ENCODE data around the gene BDNF. TPM values are rescaled to one million over a fixed set of nuclear protein-coding genes. Genes with fewer than 3 reads are reported as not detected.

The BDNF gene
- total and polyA plus RNA-seq, 4 donors, result 0.03 to 0.28 (median 0.07) TPM

DNA sequence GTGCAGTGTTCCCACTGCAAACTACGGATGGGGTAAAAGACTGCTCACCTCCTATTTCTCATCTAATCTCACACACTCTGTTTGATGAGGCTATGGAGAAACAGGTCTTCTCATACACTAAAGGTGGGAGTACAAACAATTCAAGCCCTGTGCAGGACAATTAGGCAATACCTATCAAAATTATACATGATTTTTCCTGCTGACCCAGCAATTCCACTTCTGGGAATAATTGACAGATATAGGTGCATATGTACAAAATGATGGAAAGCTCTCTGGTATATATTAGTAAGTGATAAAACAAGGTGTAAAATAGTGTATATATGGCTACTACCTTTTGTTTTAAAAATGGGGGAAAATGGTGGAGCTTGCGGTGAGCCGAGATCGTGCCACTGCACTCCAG, 23.1 kb downstream of the BDNF start:
- Histone ChIP-seq H3K9ac (ENCODE audit: low read depth in 1 of 2, low read length in 2 of 2) (no peak overlapping the region), H3K27me3 (ENCODE audit: control insufficient read depth in 4 of 4, insufficient read depth in 4 of 4, low read length in 3 of 4) (no peaks in the 10 kb centered on the region), H3K9me3 (ENCODE audit: control insufficient read depth in 4 of 4, low read length in 3 of 4) (no peaks in the 10 kb centered on the region), H3K4me1 (ENCODE audit: control insufficient read depth in 4 of 4, insufficient read depth in 4 of 4, low read length in 3 of 4) (no peaks in the 10 kb centered on the region), H3K27ac (ENCODE audit: low read depth in 1 of 2, low read length in 2 of 2) (no peak overlapping the region), H3K36me3 (ENCODE audit: control insufficient read depth in 4 of 4, insufficient read depth in 3 of 4, low read depth in 1 of 4, low read length in 3 of 4) (no peaks in the 10 kb centered on the region), H3K4me3 (ENCODE audit: low read depth in 1 of 3, low read length in 3 of 3) (no peak overlapping the region)
- TF ChIP-seq EGR1 (IDR thresholded peaks at IDR 0.05; ENCODE audit: low read depth in 2 of 2) (no peak), RAD21 (IDR thresholded peaks at IDR 0.05) (no peak), MAX (IDR thresholded peaks at IDR 0.05) (no peak), SP1 (IDR thresholded peaks at IDR 0.05) (no peak), FOXA1 (IDR thresholded peaks at IDR 0.05) (no peak), GABPA (IDR thresholded peaks at IDR 0.05 in 1 of 2, conservative IDR thresholded peaks at IDR 0.05 in 1 of 2) (no peak), RXRA (IDR thresholded peaks at IDR 0.05) (no peak), JUND (IDR thresholded peaks at IDR 0.05) (no peak), FOXA2 (IDR thresholded peaks at IDR 0.05) (no peak), ATF3 (IDR thresholded peaks at IDR 0.05) (no peak), HNF4G (IDR thresholded peaks at IDR 0.05) (no peak)
- TF ChIP-seq, protein P1, sequence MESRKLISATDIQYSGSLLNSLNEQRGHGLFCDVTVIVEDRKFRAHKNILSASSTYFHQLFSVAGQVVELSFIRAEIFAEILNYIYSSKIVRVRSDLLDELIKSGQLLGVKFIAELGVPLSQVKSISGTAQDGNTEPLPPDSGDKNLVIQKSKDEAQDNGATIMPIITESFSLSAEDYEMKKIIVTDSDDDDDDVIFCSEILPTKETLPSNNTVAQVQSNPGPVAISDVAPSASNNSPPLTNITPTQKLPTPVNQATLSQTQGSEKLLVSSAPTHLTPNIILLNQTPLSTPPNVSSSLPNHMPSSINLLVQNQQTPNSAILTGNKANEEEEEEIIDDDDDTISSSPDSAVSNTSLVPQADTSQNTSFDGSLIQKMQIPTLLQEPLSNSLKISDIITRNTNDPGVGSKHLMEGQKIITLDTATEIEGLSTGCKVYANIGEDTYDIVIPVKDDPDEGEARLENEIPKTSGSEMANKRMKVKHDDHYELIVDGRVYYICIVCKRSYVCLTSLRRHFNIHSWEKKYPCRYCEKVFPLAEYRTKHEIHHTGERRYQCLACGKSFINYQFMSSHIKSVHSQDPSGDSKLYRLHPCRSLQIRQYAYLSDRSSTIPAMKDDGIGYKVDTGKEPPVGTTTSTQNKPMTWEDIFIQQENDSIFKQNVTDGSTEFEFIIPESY (IDR thresholded peaks at IDR 0.05), result no peak
- TF ChIP-seq, protein P2, sequence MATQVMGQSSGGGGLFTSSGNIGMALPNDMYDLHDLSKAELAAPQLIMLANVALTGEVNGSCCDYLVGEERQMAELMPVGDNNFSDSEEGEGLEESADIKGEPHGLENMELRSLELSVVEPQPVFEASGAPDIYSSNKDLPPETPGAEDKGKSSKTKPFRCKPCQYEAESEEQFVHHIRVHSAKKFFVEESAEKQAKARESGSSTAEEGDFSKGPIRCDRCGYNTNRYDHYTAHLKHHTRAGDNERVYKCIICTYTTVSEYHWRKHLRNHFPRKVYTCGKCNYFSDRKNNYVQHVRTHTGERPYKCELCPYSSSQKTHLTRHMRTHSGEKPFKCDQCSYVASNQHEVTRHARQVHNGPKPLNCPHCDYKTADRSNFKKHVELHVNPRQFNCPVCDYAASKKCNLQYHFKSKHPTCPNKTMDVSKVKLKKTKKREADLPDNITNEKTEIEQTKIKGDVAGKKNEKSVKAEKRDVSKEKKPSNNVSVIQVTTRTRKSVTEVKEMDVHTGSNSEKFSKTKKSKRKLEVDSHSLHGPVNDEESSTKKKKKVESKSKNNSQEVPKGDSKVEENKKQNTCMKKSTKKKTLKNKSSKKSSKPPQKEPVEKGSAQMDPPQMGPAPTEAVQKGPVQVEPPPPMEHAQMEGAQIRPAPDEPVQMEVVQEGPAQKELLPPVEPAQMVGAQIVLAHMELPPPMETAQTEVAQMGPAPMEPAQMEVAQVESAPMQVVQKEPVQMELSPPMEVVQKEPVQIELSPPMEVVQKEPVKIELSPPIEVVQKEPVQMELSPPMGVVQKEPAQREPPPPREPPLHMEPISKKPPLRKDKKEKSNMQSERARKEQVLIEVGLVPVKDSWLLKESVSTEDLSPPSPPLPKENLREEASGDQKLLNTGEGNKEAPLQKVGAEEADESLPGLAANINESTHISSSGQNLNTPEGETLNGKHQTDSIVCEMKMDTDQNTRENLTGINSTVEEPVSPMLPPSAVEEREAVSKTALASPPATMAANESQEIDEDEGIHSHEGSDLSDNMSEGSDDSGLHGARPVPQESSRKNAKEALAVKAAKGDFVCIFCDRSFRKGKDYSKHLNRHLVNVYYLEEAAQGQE (IDR thresholded peaks at IDR 0.05), result no peak
- DNase-seq (ENCODE audit: low spot score), result no peak
- WGBS, result 98% methylated on average over 4 of the region's 4 CpGs

DNA sequence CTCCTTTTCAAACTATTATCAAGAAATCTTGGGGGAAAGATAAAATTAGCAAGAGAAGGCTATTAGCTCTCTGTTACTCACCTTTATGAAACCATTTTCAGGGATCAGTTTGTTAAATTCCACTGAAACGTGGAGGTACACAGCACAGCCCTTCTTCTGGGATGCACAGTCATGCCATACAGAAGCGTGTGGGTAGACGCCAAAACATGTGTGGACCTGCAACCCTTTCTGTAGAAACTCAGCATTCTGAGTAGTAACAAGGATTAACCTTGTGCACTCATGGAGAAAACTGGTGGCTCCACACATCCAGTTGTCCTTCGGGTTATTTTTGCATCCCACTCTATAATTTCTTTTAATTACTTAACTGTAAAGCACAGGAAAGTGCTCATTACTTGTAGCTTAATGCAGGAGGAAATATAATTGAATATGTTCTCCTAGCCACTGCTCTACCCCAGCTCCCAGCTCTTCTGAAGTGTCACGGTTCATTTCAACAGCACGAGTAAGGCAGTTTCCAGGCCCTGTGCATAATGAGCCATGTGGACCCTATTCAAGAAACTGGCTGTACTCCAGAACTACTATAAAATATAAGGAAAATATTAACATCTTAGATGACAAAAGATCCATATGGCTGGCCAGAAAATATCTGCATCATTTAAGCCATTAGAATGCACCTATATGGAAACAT, 26.1 kb downstream of the BDNF start:
- WGBS, result 94% methylated on average over 6 of the region's 6 CpGs
- no peaks in the 10 kb centered on the region for H3K4me1 ChIP-seq (ENCODE audit: control insufficient read depth in 4 of 4, insufficient read depth in 4 of 4, low read length in 3 of 4)
- DNase-seq (ENCODE audit: low spot score), result no peak
- no peaks in the 10 kb centered on the region for H3K36me3 ChIP-seq (ENCODE audit: control insufficient read depth in 4 of 4, insufficient read depth in 3 of 4, low read depth in 1 of 4, low read length in 3 of 4)
- TF ChIP-seq, protein P2 (IDR thresholded peaks at IDR 0.05), result no peak
- no peak for TF ChIP-seq HNF4G (IDR thresholded peaks at IDR 0.05)
- no peaks in the 10 kb centered on the region for H3K9me3 ChIP-seq (ENCODE audit: control insufficient read depth in 4 of 4, low read length in 3 of 4)
- H3K27ac ChIP-seq (ENCODE audit: low read depth in 1 of 2, low read length in 2 of 2), result no peak overlapping the region
- no peaks in the 10 kb centered on the region for H3K27me3 ChIP-seq (ENCODE audit: control insufficient read depth in 4 of 4, insufficient read depth in 4 of 4, low read length in 3 of 4)
- no peak overlapping the region for H3K9ac ChIP-seq (ENCODE audit: low read depth in 1 of 2, low read length in 2 of 2)
- H3K4me3 ChIP-seq (ENCODE audit: low read depth in 1 of 3, low read length in 3 of 3), result no peak overlapping the region

Data from liver (tissue), 9 donors.